ENCODE measurements around the gene DUOX2.
"Not testable (repeated sequence)": the region's sequence is repeated elsewhere in the genome, so short reads cannot be mapped to it uniquely, and the experiment has no call there.

DNA sequence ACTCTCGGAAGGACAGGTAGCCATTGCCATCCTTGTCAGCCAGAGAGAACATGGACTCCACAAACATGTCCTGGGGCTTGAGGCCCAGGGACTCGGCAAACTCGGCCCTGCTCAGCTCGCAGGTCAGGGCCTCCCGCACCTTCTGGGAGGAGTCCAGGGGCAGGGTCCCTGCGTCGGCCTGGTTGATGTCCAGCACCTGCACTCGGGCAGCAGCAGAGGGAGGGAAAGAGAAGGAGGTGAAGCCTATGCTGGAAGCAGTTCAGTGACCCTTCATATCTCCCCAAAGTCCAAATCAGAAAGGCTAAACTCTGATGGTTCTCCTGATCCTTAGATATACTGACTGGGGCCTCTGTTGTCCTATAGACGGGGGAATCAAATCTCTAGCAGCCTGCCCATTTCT, 9.8 kb downstream of the DUOX2 start:
- TF ChIP-seq, protein P1, sequence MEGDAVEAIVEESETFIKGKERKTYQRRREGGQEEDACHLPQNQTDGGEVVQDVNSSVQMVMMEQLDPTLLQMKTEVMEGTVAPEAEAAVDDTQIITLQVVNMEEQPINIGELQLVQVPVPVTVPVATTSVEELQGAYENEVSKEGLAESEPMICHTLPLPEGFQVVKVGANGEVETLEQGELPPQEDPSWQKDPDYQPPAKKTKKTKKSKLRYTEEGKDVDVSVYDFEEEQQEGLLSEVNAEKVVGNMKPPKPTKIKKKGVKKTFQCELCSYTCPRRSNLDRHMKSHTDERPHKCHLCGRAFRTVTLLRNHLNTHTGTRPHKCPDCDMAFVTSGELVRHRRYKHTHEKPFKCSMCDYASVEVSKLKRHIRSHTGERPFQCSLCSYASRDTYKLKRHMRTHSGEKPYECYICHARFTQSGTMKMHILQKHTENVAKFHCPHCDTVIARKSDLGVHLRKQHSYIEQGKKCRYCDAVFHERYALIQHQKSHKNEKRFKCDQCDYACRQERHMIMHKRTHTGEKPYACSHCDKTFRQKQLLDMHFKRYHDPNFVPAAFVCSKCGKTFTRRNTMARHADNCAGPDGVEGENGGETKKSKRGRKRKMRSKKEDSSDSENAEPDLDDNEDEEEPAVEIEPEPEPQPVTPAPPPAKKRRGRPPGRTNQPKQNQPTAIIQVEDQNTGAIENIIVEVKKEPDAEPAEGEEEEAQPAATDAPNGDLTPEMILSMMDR (IDR thresholded peaks at IDR 0.05): not testable (repeated sequence)
- not testable (repeated sequence) for TF ChIP-seq EZH2, EZH2phosphoT487 (IDR thresholded peaks at IDR 0.05)
